GM10266 (cell line): ENCODE data around the gene DLGAP1.

Source experiments
- DNase-seq: peaks from one replicate; pipeline ENCODE4 v3.0.0; 2012; ENCODE audit errors: extremely low spot score
- TF ChIP-seq, protein P1 (sequence below): IDR thresholded peaks from 2 replicates; pipeline ENCODE4 v1.5.1; 2012; ENCODE audit warnings: mild to moderate bottlenecking, low read depth; ENCODE audit not compliant: control insufficient read depth, insufficient read depth; ENCODE audit errors: missing control alignments

Gene DLGAP1

GRCh38 chr18:4207383-4207985, 247.6 kb downstream of the DLGAP1 start:
- no peak for DNase-seq
- TF ChIP-seq, protein P1, sequence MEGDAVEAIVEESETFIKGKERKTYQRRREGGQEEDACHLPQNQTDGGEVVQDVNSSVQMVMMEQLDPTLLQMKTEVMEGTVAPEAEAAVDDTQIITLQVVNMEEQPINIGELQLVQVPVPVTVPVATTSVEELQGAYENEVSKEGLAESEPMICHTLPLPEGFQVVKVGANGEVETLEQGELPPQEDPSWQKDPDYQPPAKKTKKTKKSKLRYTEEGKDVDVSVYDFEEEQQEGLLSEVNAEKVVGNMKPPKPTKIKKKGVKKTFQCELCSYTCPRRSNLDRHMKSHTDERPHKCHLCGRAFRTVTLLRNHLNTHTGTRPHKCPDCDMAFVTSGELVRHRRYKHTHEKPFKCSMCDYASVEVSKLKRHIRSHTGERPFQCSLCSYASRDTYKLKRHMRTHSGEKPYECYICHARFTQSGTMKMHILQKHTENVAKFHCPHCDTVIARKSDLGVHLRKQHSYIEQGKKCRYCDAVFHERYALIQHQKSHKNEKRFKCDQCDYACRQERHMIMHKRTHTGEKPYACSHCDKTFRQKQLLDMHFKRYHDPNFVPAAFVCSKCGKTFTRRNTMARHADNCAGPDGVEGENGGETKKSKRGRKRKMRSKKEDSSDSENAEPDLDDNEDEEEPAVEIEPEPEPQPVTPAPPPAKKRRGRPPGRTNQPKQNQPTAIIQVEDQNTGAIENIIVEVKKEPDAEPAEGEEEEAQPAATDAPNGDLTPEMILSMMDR: no peak

GRCh38 chr18:4204438-4204720, 250.7 kb downstream of the DLGAP1 start:
- TF ChIP-seq, protein P1: no peak
- no peak for DNase-seq

DNA sequence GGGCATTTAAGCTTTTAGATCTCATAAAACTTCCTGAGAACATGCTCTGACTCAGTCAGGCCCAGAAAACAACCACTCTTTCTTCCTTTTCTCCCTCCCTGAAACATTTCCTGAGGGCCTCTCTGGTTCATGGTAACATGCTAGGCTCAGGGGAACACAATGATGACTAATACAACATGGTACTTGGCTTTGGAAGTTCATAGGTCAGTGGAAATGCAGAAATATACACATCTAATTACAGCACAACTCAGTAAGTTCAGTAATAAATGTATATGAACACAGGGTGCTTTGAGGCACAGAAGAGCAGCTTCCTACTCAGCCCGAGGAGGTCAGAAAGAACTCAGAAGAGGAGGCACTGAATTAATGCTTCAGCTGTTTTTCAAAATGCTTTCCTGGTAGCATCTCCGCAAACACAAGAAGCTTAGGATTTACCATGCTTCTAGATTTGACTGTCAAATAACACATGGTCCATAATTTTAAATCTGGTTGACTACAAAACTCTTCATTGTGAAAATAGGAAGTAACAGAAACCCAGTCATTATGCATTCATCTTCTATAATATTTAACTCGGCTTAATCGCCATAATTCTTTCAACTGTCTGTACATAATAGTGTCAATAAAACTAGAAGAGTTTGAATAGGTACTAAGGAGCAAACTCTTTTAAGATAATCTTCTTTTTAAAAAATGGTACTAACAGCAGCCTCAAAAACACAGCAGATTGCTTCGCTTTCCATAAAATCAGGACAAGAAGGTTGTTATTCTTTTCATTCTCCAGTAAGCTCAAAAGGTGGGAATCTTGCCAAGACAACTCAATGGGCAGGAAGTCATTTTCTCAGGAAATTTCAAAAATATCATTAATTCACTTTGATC, 251.3 kb downstream of the DLGAP1 start:
- TF ChIP-seq, protein P1: no peak
- DNase-seq: no peak

DNA sequence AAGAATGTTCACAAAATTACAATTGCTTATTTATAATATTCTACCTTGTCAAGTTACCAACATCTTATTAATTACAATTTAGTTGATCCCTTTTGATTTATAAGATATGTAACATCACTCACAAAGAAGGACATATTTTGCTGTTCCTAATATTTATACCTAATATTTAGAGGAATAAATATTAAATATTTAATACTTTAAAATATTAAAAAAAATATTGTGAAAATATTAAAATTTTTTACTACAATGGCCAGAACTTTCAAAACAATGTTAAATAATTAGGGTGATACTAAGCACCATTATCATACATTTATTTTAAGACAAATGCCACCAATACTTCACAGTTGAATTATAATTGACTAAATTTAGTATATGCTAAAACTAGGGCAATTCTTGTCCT, 254.7 kb downstream of the DLGAP1 start:
- TF ChIP-seq, protein P1: no peak
- no peak for DNase-seq

GRCh38 chr18:4198956-4199355, 256.2 kb downstream of the DLGAP1 start:
- no peak for DNase-seq
- TF ChIP-seq, protein P1: no peak

GRCh38 chr18:4196351-4196750, 258.8 kb downstream of the DLGAP1 start:
- DNase-seq: no peak
- TF ChIP-seq, protein P1: no peak

GRCh38 chr18:4193086-4193485, 262.0 kb downstream of the DLGAP1 start:
- no peak for DNase-seq
- TF ChIP-seq, protein P1: no peak
